HK-2 (cell line): Measurements from ENCODE around the gene TBC1D1.
A peak's percentile ranks its signal among the peaks of the same experiment; 100 is the strongest.

Experiments
- DNase-seq: peaks from one replicate; pipeline ENCODE4 v3.0.0-alpha.2; 2018; ENCODE audit not compliant: unreplicated experiment

The TBC1D1 gene

GRCh38 chr4:38100474-38101255, 209.8 kb downstream of the TBC1D1 start:
- DNase-seq = no peak

- no peak for DNase-seq
These were observed 210.7 kb downstream of the TBC1D1 start for GRCh38 chr4:38101563-38101962.

GRCh38 chr4:38102957-38103588, 212.2 kb downstream of the TBC1D1 start:
- DNase-seq = no peak

DNA sequence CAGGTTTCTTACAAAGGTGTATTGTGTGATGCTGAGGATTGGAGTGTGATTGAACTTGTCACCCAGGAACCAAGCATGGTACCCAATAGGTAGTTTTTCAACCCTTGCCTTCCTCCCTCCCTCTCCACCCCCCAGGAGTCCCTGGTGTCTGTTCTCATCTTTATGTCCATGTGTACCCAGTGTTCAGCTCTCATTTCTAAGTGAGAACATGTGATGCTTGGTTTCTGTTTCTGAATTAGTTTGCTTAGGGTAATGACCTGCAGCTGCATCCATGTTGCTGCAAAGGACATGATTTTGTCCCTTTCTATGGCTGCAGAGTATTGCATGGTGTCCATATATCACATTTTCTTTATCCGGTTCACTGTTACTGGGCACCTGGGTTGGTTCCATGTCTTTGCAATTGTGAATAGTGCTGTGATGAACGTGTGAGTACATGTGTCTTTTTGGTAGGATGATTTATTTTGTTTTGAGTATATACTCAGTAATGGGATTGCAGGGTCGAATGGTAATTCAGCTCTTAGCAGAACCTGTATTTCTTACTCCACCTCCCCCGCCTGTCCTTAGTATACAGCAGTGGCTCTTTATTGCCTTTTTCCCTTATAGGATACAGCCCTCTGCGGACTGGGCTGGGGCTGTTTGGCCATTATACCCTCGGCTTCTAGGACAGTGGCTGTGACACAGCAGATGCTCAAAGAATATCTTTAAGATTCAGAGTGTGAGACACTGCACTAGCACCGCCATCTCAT, 214.8 kb downstream of the TBC1D1 start:
- no peak for DNase-seq

- no peak for DNase-seq
These were observed 215.4 kb downstream of the TBC1D1 start for GRCh38 chr4:38106311-38106710.

DNA sequence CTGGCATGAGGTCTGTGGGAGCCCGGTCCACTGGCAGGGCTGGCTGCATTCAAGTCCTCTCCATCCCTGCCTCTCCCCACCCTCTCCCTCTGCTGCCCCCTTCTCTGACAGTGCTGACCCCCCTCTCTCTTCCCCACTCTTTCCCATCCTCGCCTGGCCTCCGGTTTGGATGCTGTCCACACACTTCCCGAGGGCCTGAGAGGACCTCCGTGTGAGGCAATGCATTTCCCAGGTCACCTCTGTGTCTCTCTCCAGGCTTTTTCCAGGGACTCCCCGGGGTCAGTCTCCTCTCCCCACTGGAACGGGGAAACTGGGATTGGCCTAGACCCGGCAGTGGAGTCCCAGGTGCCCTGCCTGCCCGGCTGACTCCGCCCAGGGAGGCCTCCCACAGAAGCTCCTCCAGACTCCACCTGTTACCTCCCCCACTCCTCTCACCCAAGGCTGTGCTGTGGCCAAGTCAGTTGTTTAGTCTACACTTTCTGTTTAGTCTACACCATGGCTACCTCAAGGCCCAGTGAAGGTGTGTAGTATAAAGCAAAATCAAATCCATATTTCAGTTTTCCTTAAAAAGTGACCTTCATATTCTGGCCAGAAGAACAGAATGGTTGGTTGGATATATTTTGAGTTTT, 216.1 kb downstream of the TBC1D1 start:
- no peak for DNase-seq

DNA sequence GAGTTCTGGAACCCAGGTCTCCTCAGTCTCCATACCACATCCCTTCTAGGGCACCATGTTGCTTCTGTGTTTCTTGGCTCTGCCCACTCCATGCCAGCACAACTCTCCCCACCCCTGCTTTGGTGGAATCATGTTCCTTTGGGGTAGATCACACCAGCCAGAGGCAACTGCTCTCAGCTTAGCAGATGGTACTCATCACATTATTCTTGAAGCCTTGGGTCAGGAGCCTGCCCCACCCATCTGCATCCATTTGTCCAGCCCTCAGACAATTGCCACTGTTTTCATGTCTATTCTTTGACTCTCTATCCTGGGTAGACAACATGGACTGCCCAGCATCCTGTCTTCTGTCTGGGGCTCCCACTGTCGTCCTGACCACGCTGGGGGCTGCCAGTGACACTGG, 216.9 kb downstream of the TBC1D1 start:
- DNase-seq = no peak

GRCh38 chr4:38109370-38109769, 218.5 kb downstream of the TBC1D1 start:
- DNase-seq = no peak

GRCh38 chr4:38109896-38110295, 219.0 kb downstream of the TBC1D1 start:
- no peak for DNase-seq

DNA sequence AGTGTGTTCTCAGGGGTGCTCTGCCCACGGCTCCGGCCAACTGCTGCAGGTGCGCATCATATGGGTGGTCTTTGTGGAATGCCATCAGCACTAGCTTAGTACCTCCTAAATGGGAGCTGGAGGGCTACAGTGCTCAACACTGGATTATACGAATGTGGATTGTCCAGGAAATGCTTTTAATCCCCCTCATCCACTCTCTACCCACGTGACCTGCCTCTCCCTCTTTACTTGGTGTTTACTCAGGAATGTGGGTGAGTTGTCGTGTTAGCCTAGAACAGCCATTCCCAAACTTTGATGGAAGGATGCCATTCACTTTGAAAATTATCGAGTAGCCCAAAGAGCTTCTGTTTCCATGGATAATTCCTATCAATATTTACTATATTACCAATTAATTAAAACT, 220.1 kb downstream of the TBC1D1 start:
- DNase-seq = no peak

- no peak for DNase-seq
These were observed 220.8 kb downstream of the TBC1D1 start for GRCh38 chr4:38111717-38112116.

GRCh38 chr4:38113132-38113531, 222.2 kb downstream of the TBC1D1 start:
- DNase-seq = no peak

DNA sequence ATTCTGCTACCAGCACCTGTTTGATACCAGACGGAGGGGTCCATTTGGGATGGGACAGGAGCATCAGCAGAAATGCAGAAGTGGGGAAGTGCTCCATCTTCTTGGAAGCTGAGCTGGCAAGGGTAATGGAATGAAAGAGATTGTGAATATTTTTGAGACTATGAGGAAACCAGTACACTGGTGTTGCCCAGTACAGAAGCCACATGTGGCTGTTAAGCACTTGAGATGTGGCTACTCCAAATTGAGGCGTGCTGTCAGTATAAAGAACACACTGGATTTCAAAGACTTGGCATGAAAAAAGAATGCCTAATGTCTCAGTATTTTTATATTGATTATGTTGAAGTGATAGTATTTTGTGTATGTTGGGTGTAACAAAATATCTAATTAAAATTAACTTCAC, 222.7 kb downstream of the TBC1D1 start:
- DNase-seq = no peak

GRCh38 chr4:38114386-38115150, 223.7 kb downstream of the TBC1D1 start:
- DNase-seq = no peak

GRCh38 chr4:38115601-38116000, 224.7 kb downstream of the TBC1D1 start:
- DNase-seq = no peak

DNA sequence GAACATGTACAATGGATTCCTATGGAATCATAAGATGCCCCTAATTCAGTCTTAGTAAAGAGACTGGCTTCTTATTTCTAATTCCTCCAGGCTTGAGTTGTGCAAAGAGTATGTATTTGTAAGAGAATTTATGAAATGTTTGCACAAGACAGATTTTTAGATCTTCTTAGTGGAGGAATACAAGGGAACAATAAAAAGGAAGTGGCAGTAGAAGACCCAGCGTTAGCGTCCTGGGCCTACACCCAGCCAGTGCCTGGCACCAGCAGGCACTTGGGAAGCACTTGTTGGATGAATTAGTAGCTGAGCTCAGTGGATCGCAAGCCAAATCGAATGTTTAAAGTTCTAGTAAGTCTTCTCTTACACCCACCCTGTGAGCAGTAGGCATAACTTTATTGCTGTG, 226.7 kb downstream of the TBC1D1 start:
- DNase-seq = no peak

DNA sequence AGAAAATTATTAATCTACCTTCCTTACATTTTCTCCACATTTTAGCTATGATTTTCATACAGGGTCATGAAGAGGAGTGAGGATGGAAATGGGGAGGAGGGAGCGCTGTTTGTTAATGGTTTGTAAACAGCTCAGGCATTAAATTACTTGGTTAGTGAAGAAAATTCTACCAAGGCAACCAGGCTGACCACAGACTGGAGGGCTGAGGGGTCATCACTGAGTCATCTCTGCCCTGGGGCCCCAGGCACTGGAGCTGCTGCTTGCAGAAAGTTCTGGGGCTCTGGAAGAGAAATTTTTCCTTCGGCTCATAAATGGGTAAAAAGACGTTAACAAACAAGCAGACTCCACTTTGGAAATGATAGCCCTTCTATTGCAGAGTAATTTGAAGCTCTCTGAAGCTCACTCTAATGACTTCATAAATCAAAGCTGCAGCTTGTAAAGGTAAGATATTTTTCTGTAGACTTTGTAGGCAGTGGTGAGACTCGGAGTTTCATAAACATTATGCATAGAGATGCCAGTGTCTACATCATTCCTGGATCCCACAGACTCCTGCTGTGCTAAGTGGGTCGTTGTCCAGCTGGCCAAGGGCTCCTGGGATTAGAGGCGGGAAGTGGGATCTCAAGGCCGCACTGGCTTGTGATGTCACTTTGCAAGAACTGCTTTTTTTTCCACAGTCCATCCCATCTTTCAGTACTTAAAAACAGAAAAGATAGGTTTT, 228.9 kb downstream of the TBC1D1 start:
- DNase-seq = peak; percentile 69

- DNase-seq = no peak
These were observed 229.9 kb downstream of the TBC1D1 start for GRCh38 chr4:38120772-38121171.

DNA sequence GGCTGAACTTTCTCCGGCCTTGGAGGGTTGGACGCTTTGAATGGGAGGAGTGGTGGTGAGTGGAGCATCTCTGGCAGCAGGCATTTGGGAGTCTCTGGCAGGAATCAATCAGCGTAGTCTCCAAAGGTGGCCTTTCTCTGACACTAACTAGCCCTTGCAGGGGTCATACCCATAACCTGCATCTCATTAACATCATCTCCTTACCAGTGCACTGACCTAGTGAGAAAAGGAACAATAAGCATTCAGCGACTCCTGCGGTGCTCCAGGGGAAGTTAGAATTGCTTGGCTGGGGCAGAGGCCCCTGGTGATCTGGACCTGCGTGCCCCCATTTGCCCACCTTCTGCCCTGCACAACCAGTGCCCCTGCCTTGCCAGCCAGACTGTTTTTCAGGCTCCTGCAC, 231.2 kb downstream of the TBC1D1 start:
- DNase-seq = no peak

DNA sequence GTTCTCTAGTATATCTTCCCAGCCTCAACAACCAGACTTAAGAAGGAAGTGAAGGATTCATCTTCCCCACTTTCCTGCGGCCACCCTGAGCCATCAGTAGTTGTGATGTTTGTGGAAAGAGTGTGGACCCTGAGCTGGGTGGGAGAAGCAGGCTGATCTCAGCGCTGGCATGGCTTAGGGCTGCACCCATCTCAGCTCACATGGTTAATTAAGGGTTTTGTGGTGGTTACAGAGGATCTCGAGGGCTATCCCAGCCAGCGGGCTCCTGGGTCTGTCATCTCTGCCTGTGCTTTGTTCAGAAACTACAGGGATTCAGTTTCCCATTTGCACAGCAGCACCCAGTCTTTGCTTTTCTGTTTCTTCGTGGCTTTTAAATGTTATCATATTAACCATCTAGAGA, 232.7 kb downstream of the TBC1D1 start:
- DNase-seq = no peak

DNA sequence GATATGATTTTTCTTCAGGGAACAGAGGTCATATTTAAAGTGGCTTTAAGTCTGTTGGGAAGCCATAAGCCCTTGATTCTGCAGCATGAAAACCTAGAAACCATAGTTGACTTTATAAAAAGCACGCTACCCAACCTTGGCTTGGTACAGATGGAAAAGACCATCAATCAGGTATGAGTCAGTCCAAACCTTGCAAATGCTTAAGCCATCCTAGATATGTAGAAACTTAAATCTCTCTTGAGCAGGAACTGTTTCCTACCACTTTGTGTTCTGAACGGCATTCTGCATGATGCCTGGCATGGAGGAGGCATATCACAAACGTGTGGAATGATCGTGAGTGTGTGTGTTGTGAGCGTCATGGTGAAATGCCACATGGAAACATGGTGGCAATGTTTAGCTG, 234.1 kb downstream of the TBC1D1 start:
- DNase-seq = no peak
